CD8-positive, alpha-beta memory T cell (primary cell): Measurements from ENCODE around the gene NFX1. TPM values are rescaled to one million over a fixed set of nuclear protein-coding genes. Genes with fewer than 3 reads are reported as not detected.
A peak's percentile ranks its signal among the peaks of the same experiment; 100 is the strongest.
"Not testable (repeated sequence)": the region's sequence is repeated elsewhere in the genome, so short reads cannot be mapped to it uniquely, and the experiment has no call there.

ENCODE experiments used
- CTCF ChIA-PET: fragments of 350-600 bp; sonication (Branson Sonifier 250); formaldehyde crosslinking; loops from one replicate; lab custom pipeline; 2021; ENCODE audit warnings: antibody characterized with exemption; lab: Charles Lee
- POLR2A ChIA-PET: fragments of 350-600 bp; sonication (Branson Sonifier 250); formaldehyde crosslinking; loops from one replicate; lab custom pipeline; 2021; ENCODE audit warnings: antibody characterized with exemption; lab: Charles Lee
- DNase-seq, 5 donors: peaks; one replicate each; pipeline versions ENCODE4 v3.0.0 to v3.0.0-alpha.2; 2020 to 2022; ENCODE audit warnings: mixed read lengths in 1 of 5
- H3K27ac ChIP-seq: one replicate; pipeline ENCODE4 v1.7.0; 2013; ENCODE audit warnings: low read depth, mild to moderate bottlenecking, low read length, moderate library complexity
- H3K27me3 ChIP-seq: 2 replicates; pipeline ENCODE4 v1.7.0; 2013; ENCODE audit warnings: low read length, mild to moderate bottlenecking; ENCODE audit not compliant: insufficient read depth, poor library complexity, severe bottlenecking
- H3K36me3 ChIP-seq: 2 replicates; pipeline ENCODE4 v1.7.0; 2013; ENCODE audit warnings: mild to moderate bottlenecking, low read length, moderate library complexity; ENCODE audit not compliant: insufficient read depth
- H3K4me1 ChIP-seq: 2 replicates; pipeline ENCODE4 v1.7.0; 2013; ENCODE audit warnings: mild to moderate bottlenecking, low read length, moderate library complexity; ENCODE audit not compliant: insufficient read depth
- H3K4me3 ChIP-seq: 2 replicates; pipeline ENCODE4 v1.7.0; 2013; ENCODE audit warnings: mild to moderate bottlenecking, low read length
- H3K9me3 ChIP-seq: 2 replicates; pipeline ENCODE4 v1.7.0; 2013; ENCODE audit warnings: mild to moderate bottlenecking, low read length
- H3K27ac Mint-ChIP-seq, 8 donors: one replicate each; pipeline ENCODE4 v1.8.0; 2020 to 2021; ENCODE audit warnings: mixed read lengths in 8 of 8, mild to moderate bottlenecking in 6 of 8, inconsistent platforms in 3 of 8, moderate library complexity in 3 of 8
- H3K27me3 Mint-ChIP-seq, 2 donors: one replicate each; pipeline ENCODE4 v1.8.0; 2020 to 2021; ENCODE audit warnings: mixed read lengths in 2 of 2, mild to moderate bottlenecking in 1 of 2, moderate library complexity in 1 of 2
- H3K36me3 Mint-ChIP-seq, 3 donors: one replicate each; pipeline ENCODE4 v1.8.0; 2020 to 2021; ENCODE audit warnings: mixed read lengths in 3 of 3, inconsistent platforms in 1 of 3, mild to moderate bottlenecking in 1 of 3
- H3K4me1 Mint-ChIP-seq, 3 donors: one replicate each; pipeline ENCODE4 v1.8.0; 2020 to 2021; ENCODE audit warnings: mixed read lengths in 3 of 3, inconsistent platforms in 1 of 3, mild to moderate bottlenecking in 1 of 3
- H3K4me3 Mint-ChIP-seq, 7 donors: one replicate each; pipeline ENCODE4 v1.8.0; 2020 to 2021; ENCODE audit warnings: mixed read lengths in 7 of 7, mild to moderate bottlenecking in 6 of 7, moderate library complexity in 4 of 7, inconsistent platforms in 2 of 7
- H3K9me3 Mint-ChIP-seq, 5 donors: one replicate each; pipeline ENCODE4 v1.8.0; 2020 to 2022; ENCODE audit warnings: mixed read lengths in 5 of 5, mild to moderate bottlenecking in 3 of 5, moderate library complexity in 2 of 5, inconsistent platforms in 1 of 5
- polyA plus RNA-seq: library from polyadenylated mRNA; unstranded; fragments of 300-500 nt; fragmentation: Illumina TruSeq; gene quantifications from one replicate; pipeline ENCODE4 v1.2.3, GENCODE V29; 2021
- total RNA-seq, 2 experiments: library from RNA; stranded (reverse); gene quantifications; one replicate each; pipeline ENCODE4 v1.2.3, GENCODE V29; 2021

NFX1 gene
- total and polyA plus RNA-seq, 3 experiments from 2014 or later, result 38.8 to 45.6 (median 42.7) TPM

DNA sequence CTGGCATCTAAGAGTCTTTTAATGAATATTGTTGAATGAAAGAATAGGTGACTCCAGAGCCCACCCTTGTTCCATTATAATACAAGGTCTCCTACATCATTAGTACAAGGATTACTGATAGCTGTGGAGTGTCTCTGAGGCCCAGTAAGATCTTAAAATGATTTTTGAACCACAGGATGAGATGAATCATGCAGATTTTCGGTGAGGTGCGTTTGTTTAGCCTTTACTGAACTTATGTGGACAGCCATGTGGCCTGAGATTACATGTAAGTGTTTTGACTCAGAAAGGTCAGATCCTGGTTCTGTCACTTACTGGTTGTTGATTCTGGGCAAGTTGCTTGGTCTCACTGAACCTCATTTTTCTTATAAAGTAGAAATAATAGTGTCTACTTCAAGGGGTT is 21.6 kb downstream of the NFX1 start:
- Histone ChIP-seq H3K27ac (no peak overlapping the region), H3K27me3 (no peaks in the 10 kb centered on the region), H3K9me3 (no peaks in the 10 kb centered on the region), H3K4me3 (no peak overlapping the region), H3K36me3 (peaks cover 53% of the 10 kb centered on the region), H3K4me1 (no peaks in the 10 kb centered on the region)
- ChIA-PET POLR2A (no interaction called here), CTCF (no interaction called here)
- Mint-ChIP-seq H3K27ac (peak overlapping the region in 2 of 8 donors; percentile 17 to 41), H3K4me3 (no peak overlapping the region), H3K36me3 (peaks cover 18 to 93% (median 26%) of the 10 kb centered on the region in 3 donors), H3K4me1 (peaks cover 3 to 4% (median 3%) of the 10 kb centered on the region in 3 donors), H3K9me3 (no peaks in the 10 kb centered on the region), H3K27me3 (no peaks in the 10 kb centered on the region)
- DNase-seq, result no peak

DNA sequence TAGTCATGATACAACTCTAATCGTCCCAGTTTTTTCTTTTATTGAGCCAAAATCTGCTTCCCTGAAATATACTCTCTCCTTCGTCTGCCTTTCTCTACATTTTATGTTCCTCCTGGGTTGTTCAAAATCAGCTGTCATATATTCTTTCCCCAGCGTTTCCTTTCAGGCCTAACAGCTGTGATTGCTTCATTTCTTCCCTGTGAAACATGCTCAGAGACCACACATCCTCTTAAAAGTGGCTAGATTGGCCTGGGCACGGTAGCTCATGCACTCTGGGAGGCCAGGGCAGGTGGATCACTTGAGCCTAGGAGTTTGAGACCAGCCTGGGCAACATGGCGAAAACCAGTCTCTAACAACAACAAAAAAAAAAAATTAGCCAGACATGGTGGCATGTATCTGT is 25.1 kb downstream of the NFX1 start:
- H3K36me3 Mint-ChIP-seq, result peaks cover 17 to 88% (median 32%) of the 10 kb centered on the region in 3 donors
- Histone ChIP-seq H3K36me3 (peaks cover 52% of the 10 kb centered on the region), H3K4me3 (no peak overlapping the region), H3K9me3 (no peaks in the 10 kb centered on the region), H3K4me1 (no peaks in the 10 kb centered on the region), H3K27ac (no peak overlapping the region), H3K27me3 (no peaks in the 10 kb centered on the region)
- DNase-seq, result no peak
- ChIA-PET CTCF (interaction anchor here (1.0 to 1.1 kb wide), 2 partner anchors 57 to 439 kb away, joined by 3 read pairs; no protein-coding TSS in a partner anchor), POLR2A (no interaction called here)
- H3K4me3 Mint-ChIP-seq, result no peak overlapping the region
- H3K4me1 Mint-ChIP-seq, result peaks cover 0 to 1% (median 0%) of the 10 kb centered on the region in 3 donors
- no peaks in the 10 kb centered on the region for H3K9me3 Mint-ChIP-seq
- peak overlapping the region in 1 of 8 donors; percentile 29 for H3K27ac Mint-ChIP-seq
- H3K27me3 Mint-ChIP-seq, result no peaks in the 10 kb centered on the region

GRCh38 chr9:33317136-33317535 is 26.8 kb downstream of the NFX1 start:
- H3K4me3 ChIP-seq, H3K9me3 ChIP-seq, H3K27me3 ChIP-seq, H3K4me3 Mint-ChIP-seq, H3K27ac ChIP-seq, H3K9me3 Mint-ChIP-seq, H3K27me3 Mint-ChIP-seq, H3K4me1 Mint-ChIP-seq, H3K4me1 ChIP-seq, DNase-seq, H3K27ac Mint-ChIP-seq: not testable (repeated sequence)
- peaks cover 17 to 88% (median 39%) of the 10 kb centered on the region in 3 donors for H3K36me3 Mint-ChIP-seq
- peaks cover 51% of the 10 kb centered on the region for H3K36me3 ChIP-seq
- ChIA-PET CTCF (interaction anchor here (0.7 to 1.3 kb wide), 2 partner anchors 9 to 27 kb away, joined by 3 to 4 read pairs; partner anchors contain the start of gene NFX1), POLR2A (interaction anchor here (0.6 kb wide), 1 partner anchor 790 kb away, joined by 3 read pairs; no protein-coding TSS in a partner anchor)

- no peak overlapping the region for H3K4me3 Mint-ChIP-seq
- no peak overlapping the region for H3K27ac ChIP-seq
- no peaks in the 10 kb centered on the region for H3K27me3 ChIP-seq
- H3K27me3 Mint-ChIP-seq, result no peaks in the 10 kb centered on the region
- H3K9me3 ChIP-seq, result no peaks in the 10 kb centered on the region
- no peak for DNase-seq
- H3K27ac Mint-ChIP-seq, result no peak overlapping the region
- H3K4me3 ChIP-seq, result no peak overlapping the region
- H3K9me3 Mint-ChIP-seq, result no peaks in the 10 kb centered on the region
- ChIA-PET POLR2A (no interaction called here), CTCF (interaction anchor here (2.4 kb wide), 1 partner anchor 31 kb away, joined by 5 read pairs; no protein-coding TSS in a partner anchor)
- H3K4me1 Mint-ChIP-seq, result peaks cover 0 to 1% (median 0%) of the 10 kb centered on the region in 3 donors
- H3K36me3 ChIP-seq, result peaks cover 52% of the 10 kb centered on the region
- H3K4me1 ChIP-seq, result no peaks in the 10 kb centered on the region
- peaks cover 24 to 88% (median 48%) of the 10 kb centered on the region in 3 donors for H3K36me3 Mint-ChIP-seq
Measured at GRCh38 chr9:33318225-33318624, 27.9 kb downstream of the NFX1 start.

DNA sequence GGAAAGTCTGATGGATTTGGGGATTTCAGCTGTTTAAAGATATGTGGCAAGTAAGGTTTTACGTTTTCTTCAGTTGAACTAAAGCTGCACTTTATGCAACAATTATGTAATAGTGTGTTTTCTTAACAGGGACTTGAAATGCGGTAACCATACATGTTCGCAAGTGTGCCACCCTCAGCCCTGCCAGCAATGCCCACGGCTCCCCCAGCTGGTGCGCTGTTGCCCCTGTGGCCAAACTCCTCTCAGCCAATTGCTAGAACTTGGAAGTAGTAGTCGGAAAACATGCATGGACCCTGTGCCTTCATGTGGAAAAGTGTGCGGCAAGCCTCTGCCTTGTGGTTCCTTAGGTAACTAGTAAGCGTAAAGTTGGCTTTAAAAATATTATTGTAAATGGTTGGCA is 28.5 kb downstream of the NFX1 start:
- no peak overlapping the region for H3K4me3 ChIP-seq
- no peaks in the 10 kb centered on the region for H3K9me3 Mint-ChIP-seq
- H3K27ac Mint-ChIP-seq, result no peak overlapping the region
- H3K36me3 ChIP-seq, result peaks cover 48% of the 10 kb centered on the region
- H3K27me3 Mint-ChIP-seq, result no peaks in the 10 kb centered on the region
- ChIA-PET POLR2A (no interaction called here), CTCF (interaction anchor here (2.4 kb wide), 1 partner anchor 32 kb away, joined by 5 read pairs; no protein-coding TSS in a partner anchor)
- no peak overlapping the region for H3K4me3 Mint-ChIP-seq
- no peaks in the 10 kb centered on the region for H3K4me1 ChIP-seq
- H3K9me3 ChIP-seq, result no peaks in the 10 kb centered on the region
- H3K4me1 Mint-ChIP-seq, result peaks cover 0 to 1% (median 0%) of the 10 kb centered on the region in 3 donors
- H3K36me3 Mint-ChIP-seq, result peaks cover 18 to 84% (median 44%) of the 10 kb centered on the region in 3 donors
- no peak overlapping the region for H3K27ac ChIP-seq
- no peaks in the 10 kb centered on the region for H3K27me3 ChIP-seq
- DNase-seq, result no peak

- ChIA-PET CTCF (interaction anchor here (1.4 to 2.4 kb wide), 2 partner anchors 10 to 33 kb away, joined by 3 to 5 read pairs; no protein-coding TSS in a partner anchor), POLR2A (interaction anchor here (0.5 to 1.0 kb wide), 2 partner anchors 17 to 171 kb away, joined by 3 read pairs; no protein-coding TSS in a partner anchor)
Measured at GRCh38 chr9:33320230-33320567, 29.9 kb downstream of the NFX1 start.

GRCh38 chr9:33320568-33321261 is 30.4 kb downstream of the NFX1 start:
- no peaks in the 10 kb centered on the region for H3K9me3 Mint-ChIP-seq
- no peak for DNase-seq
- no peak overlapping the region for H3K27ac ChIP-seq
- H3K4me1 Mint-ChIP-seq, result peaks cover 0 to 1% (median 0%) of the 10 kb centered on the region in 3 donors
- no peak overlapping the region for H3K4me3 ChIP-seq
- CTCF ChIA-PET, result interaction anchor here (1.0 to 1.4 kb wide), 3 partner anchors 10 to 54 kb away, joined by 3 to 5 read pairs (median 3); no protein-coding TSS in a partner anchor
- peak overlapping the region in 2 of 8 donors; percentile 7 to 26 for H3K27ac Mint-ChIP-seq
- peaks cover 48% of the 10 kb centered on the region for H3K36me3 ChIP-seq
- H3K36me3 Mint-ChIP-seq, result peaks cover 22 to 83% (median 42%) of the 10 kb centered on the region in 3 donors
- no peak overlapping the region for H3K4me3 Mint-ChIP-seq
- H3K27me3 Mint-ChIP-seq, result no peaks in the 10 kb centered on the region
- no peaks in the 10 kb centered on the region for H3K9me3 ChIP-seq
- POLR2A ChIA-PET, result interaction anchor here (0.5 to 1.0 kb wide), 2 partner anchors 18 to 172 kb away, joined by 3 read pairs; no protein-coding TSS in a partner anchor
- no peaks in the 10 kb centered on the region for H3K4me1 ChIP-seq
- H3K27me3 ChIP-seq, result no peaks in the 10 kb centered on the region

More at GRCh38 chr9:33320230-33320567, 29.9 kb downstream of the NFX1 start:
- H3K27ac Mint-ChIP-seq, result no peak overlapping the region
- no peaks in the 10 kb centered on the region for H3K9me3 Mint-ChIP-seq
- H3K4me1 ChIP-seq, result no peaks in the 10 kb centered on the region
- H3K36me3 ChIP-seq, result peaks cover 48% of the 10 kb centered on the region
- H3K36me3 Mint-ChIP-seq, result peaks cover 21 to 85% (median 46%) of the 10 kb centered on the region in 3 donors
- no peak overlapping the region for H3K4me3 ChIP-seq
- H3K27me3 ChIP-seq, result no peaks in the 10 kb centered on the region
- DNase-seq, result no peak
- no peak overlapping the region for H3K4me3 Mint-ChIP-seq
- no peaks in the 10 kb centered on the region for H3K9me3 ChIP-seq
- H3K27ac ChIP-seq, result no peak overlapping the region
- H3K27me3 Mint-ChIP-seq, result no peaks in the 10 kb centered on the region
- H3K4me1 Mint-ChIP-seq, result peaks cover 0 to 1% (median 0%) of the 10 kb centered on the region in 3 donors

- peak overlapping the region in 3 of 8 donors; percentile 29 to 70 (median 54) for H3K27ac Mint-ChIP-seq
- peaks cover 10 to 76% (median 29%) of the 10 kb centered on the region in 3 donors for H3K36me3 Mint-ChIP-seq
- H3K27me3 ChIP-seq, result no peaks in the 10 kb centered on the region
- H3K9me3 Mint-ChIP-seq, result no peaks in the 10 kb centered on the region
- no peak overlapping the region for H3K4me3 Mint-ChIP-seq
- no peak overlapping the region for H3K4me3 ChIP-seq
- CTCF ChIA-PET, result no interaction called here
- H3K36me3 ChIP-seq, result peaks cover 23% of the 10 kb centered on the region
- peaks cover 0 to 2% (median 0%) of the 10 kb centered on the region in 3 donors for H3K4me1 Mint-ChIP-seq
- POLR2A ChIA-PET, result no interaction called here
- no peaks in the 10 kb centered on the region for H3K27me3 Mint-ChIP-seq
- no peaks in the 10 kb centered on the region for H3K9me3 ChIP-seq
- H3K4me1 ChIP-seq, result no peaks in the 10 kb centered on the region
- DNase-seq, result no peak
- H3K27ac ChIP-seq, result no peak overlapping the region
Measured at GRCh38 chr9:33329117-33329563, 38.8 kb downstream of the NFX1 start.
